Measurements from ENCODE around the gene GABRA6. TPM values are rescaled to one million over a fixed set of nuclear protein-coding genes. Genes with fewer than 3 reads are reported as not detected.

Gene GABRA6
- total and polyA plus RNA-seq, 2 of the 13 experiments (the other 11 are each of a cell fraction or from before 2014, with no cell fraction given), result not detected

- WGBS (ENCODE audit: low lambda C conversion rate), result 3% methylated on average over 1 of the region's 1 CpG
- in situ Hi-C loops (cut with HindIII; ENCODE audit: extremely low pct_ligation_motif_present, low pct_unique_long_range_greater_than_20kb) (no loop called here), intact Hi-C loops (cut with micrococcal nuclease; ENCODE audit: unreplicated experiment) (no loop called here)
- BruUV-seq (replicated peaks), result no TSS peak
- no peak overlapping the region for H3K4me3 ChIP-seq (replicated peaks in 1 of 3; ENCODE audit: insufficient read depth in 1 of 3, low read depth in 2 of 3, low read length in 3 of 3)
- H3K27ac ChIP-seq (ENCODE audit: extremely low read length, insufficient read depth, low read length), result no peak overlapping the region
- CTCF ChIA-PET (ENCODE audit: low intra/inter-chr PET ratio, low total read pairs), result no interaction called here
- H3K9me3 ChIP-seq (ENCODE audit: low read length), result peaks cover 4% of the 10 kb centered on the region; the same call in 1 of the 2 replicates
- no peaks in the 10 kb centered on the region for H3K4me1 ChIP-seq (ENCODE audit: insufficient read depth, low read length)
- no peak overlapping the region for H2AFZ ChIP-seq (ENCODE audit: low read length)
- no peaks in the 10 kb centered on the region for H3K79me2 ChIP-seq (ENCODE audit: insufficient read depth, low read length)
- DNase-seq (ENCODE audit: low spot score) (no peak), ATAC-seq (no peak), FAIRE-seq (no peak)
- H3K27me3 ChIP-seq (ENCODE audit: control insufficient read depth in 1 of 2, insufficient read depth in 2 of 2, low read length in 2 of 2), result no peaks in the 10 kb centered on the region
- H3K9ac ChIP-seq (ENCODE audit: insufficient read depth, low read depth, low read length), result no peak overlapping the region
- no peaks in the 10 kb centered on the region for H3K36me3 ChIP-seq (replicated peaks in 1 of 2; ENCODE audit: control insufficient read depth in 1 of 2, insufficient read depth in 2 of 2, low read length in 2 of 2)
- POLR2A ChIA-PET, result no interaction called here
- TF ChIP-seq CEBPB (IDR thresholded peaks at IDR 0.05; ENCODE audit: borderline replicate concordance, low read depth, low read length), result peak; percentile 67; the same call in 1 of the 2 replicates
- TF ChIP-seq, protein P1, sequence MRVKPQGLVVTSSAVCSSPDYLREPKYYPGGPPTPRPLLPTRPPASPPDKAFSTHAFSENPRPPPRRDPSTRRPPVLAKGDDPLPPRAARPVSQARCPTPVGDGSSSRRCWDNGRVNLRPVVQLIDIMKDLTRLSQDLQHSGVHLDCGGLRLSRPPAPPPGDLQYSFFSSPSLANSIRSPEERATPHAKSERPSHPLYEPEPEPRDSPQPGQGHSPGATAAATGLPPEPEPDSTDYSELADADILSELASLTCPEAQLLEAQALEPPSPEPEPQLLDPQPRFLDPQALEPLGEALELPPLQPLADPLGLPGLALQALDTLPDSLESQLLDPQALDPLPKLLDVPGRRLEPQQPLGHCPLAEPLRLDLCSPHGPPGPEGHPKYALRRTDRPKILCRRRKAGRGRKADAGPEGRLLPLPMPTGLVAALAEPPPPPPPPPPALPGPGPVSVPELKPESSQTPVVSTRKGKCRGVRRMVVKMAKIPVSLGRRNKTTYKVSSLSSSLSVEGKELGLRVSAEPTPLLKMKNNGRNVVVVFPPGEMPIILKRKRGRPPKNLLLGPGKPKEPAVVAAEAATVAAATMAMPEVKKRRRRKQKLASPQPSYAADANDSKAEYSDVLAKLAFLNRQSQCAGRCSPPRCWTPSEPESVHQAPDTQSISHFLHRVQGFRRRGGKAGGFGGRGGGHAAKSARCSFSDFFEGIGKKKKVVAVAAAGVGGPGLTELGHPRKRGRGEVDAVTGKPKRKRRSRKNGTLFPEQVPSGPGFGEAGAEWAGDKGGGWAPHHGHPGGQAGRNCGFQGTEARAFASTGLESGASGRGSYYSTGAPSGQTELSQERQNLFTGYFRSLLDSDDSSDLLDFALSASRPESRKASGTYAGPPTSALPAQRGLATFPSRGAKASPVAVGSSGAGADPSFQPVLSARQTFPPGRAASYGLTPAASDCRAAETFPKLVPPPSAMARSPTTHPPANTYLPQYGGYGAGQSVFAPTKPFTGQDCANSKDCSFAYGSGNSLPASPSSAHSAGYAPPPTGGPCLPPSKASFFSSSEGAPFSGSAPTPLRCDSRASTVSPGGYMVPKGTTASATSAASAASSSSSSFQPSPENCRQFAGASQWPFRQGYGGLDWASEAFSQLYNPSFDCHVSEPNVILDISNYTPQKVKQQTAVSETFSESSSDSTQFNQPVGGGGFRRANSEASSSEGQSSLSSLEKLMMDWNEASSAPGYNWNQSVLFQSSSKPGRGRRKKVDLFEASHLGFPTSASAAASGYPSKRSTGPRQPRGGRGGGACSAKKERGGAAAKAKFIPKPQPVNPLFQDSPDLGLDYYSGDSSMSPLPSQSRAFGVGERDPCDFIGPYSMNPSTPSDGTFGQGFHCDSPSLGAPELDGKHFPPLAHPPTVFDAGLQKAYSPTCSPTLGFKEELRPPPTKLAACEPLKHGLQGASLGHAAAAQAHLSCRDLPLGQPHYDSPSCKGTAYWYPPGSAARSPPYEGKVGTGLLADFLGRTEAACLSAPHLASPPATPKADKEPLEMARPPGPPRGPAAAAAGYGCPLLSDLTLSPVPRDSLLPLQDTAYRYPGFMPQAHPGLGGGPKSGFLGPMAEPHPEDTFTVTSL (CRISPR knock-in tag; IDR thresholded peaks at IDR 0.05; ENCODE audit: borderline replicate concordance), result no peak
- TF ChIP-seq FOXK1 (CRISPR knock-in tag; IDR thresholded peaks at IDR 0.05; ENCODE audit: borderline replicate concordance, low read depth), result no peak
- H4K20me1 ChIP-seq (ENCODE audit: insufficient read depth, low read length), result no peaks in the 10 kb centered on the region
- H3K4me2 ChIP-seq (ENCODE audit: low read depth, low read length), result no peak overlapping the region
Measured at GRCh38 chr5:161734741-161735140, 49.2 kb downstream of the GABRA6 start.
